AG04450 (cell line): Measurements from ENCODE around the gene RAB11FIP4. TPM values are rescaled to one million over a fixed set of nuclear protein-coding genes. Genes with fewer than 3 reads are reported as not detected.
A peak's percentile ranks its signal among the peaks of the same experiment; 100 is the strongest.

Experiments
- CTCF ChIA-PET: fragments of 300-600, 350-600 bp; formaldehyde crosslinking; extraction: SDS; loops from one replicate; lab custom pipeline; 2022; ENCODE audit warnings: antibody characterized with exemption, inconsistent platforms; lab: Charles Lee
- POLR2A ChIA-PET: fragments of 350-600 bp; formaldehyde crosslinking; extraction: SDS; loops from one replicate; lab custom pipeline; 2021; ENCODE audit warnings: antibody characterized with exemption, inconsistent platforms; lab: Yijun Ruan, JAX
- DNase-seq: peaks from one replicate; pipeline ENCODE4 v3.0.0-alpha.2; 2011; ENCODE audit warnings: low read depth, low spot score
- H3K27ac ChIP-seq: one replicate; pipeline ENCODE4 v1.5.1; 2012; ENCODE audit warnings: low read depth, low read length, control low read depth
- H3K27me3 ChIP-seq: one replicate; pipeline ENCODE4 v1.6.0; 2012; ENCODE audit warnings: low read length; ENCODE audit not compliant: control insufficient read depth, insufficient read depth
- H3K4me3 ChIP-seq: 2 replicates; pipeline ENCODE4 v1.5.1; 2011; ENCODE audit warnings: mild to moderate bottlenecking, low read depth, low read length, control low read depth
- H3K9me3 ChIP-seq: 2 replicates; pipeline ENCODE4 v1.5.1; 2012; ENCODE audit warnings: low read length; ENCODE audit not compliant: control insufficient read depth, insufficient read depth
- CTCF ChIP-seq: IDR thresholded peaks from 2 replicates; pipeline ENCODE4 v1.5.1; 2011; ENCODE audit warnings: low read depth, low read length, control low read depth, inconsistent platforms
- polyA plus RNA-seq: library from polyadenylated mRNA; depleted of rRNA; stranded (reverse); fragments of >200 nt; gene quantifications from 2 replicates; pipeline ENCODE4 v1.2.3, GENCODE V29; 2011

Gene RAB11FIP4
- polyA plus RNA-seq, 1 experiment = 0.58 TPM

- ChIA-PET CTCF (interaction anchor here (0.6 to 1.3 kb wide), 8 partner anchors 15 to 453 kb away, joined by 3 to 5 read pairs (median 4); no protein-coding TSS in a partner anchor), POLR2A (no interaction called here)
- no peak for TF ChIP-seq CTCF
- DNase-seq = no peak
- Histone ChIP-seq H3K27me3 (peaks cover 31% of the 10 kb centered on the region), H3K9me3 (no peaks in the 10 kb centered on the region), H3K4me3 (no peak overlapping the region), H3K27ac (no peak overlapping the region)
Measured at GRCh38 chr17:31389657-31390381, 1.7 kb upstream of the RAB11FIP4 start.

GRCh38 chr17:31390426-31390747 is 1.1 kb upstream of the RAB11FIP4 start:
- Histone ChIP-seq H3K4me3 (no peak overlapping the region), H3K9me3 (no peaks in the 10 kb centered on the region), H3K27ac (no peak overlapping the region), H3K27me3 (peaks cover 35% of the 10 kb centered on the region)
- POLR2A ChIA-PET = no interaction called here
- TF ChIP-seq CTCF = no peak
- DNase-seq = no peak
- CTCF ChIA-PET = interaction anchor here (0.6 kb wide), 1 partner anchor 11 kb away, joined by 4 read pairs; no protein-coding TSS in a partner anchor

- no peak overlapping the region for H3K27ac ChIP-seq
- CTCF ChIA-PET = interaction anchor here (0.5 to 0.6 kb wide), 2 partner anchors 10 to 511 kb away, joined by 3 to 4 read pairs; partner anchors contain the start of gene UTP6
- POLR2A ChIA-PET = no interaction called here
- no peaks in the 10 kb centered on the region for H3K9me3 ChIP-seq
- no peak for TF ChIP-seq CTCF
- DNase-seq = no peak
- peak overlapping the region; percentile 38 for H3K4me3 ChIP-seq
- H3K27me3 ChIP-seq = peaks cover 36% of the 10 kb centered on the region
Measured at GRCh38 chr17:31390748-31391495, 553 bp upstream of the RAB11FIP4 start.

GRCh38 chr17:31392002-31392855 is 754 bp downstream of the RAB11FIP4 start:
- POLR2A ChIA-PET = no interaction called here
- Histone ChIP-seq H3K4me3 (peak overlapping the region; percentile 29; the same call in 1 of the 2 replicates), H3K27ac (no peak overlapping the region), H3K9me3 (no peaks in the 10 kb centered on the region), H3K27me3 (peaks cover 41% of the 10 kb centered on the region)
- no peak for TF ChIP-seq CTCF
- CTCF ChIA-PET = no interaction called here
- no peak for DNase-seq
